GM13977 (cell line): ENCODE results near the gene SPTSSB.

Source experiments
- DNase-seq: peaks from one replicate; pipeline ENCODE4 v3.0.0; 2012; ENCODE audit warnings: low spot score
- CTCF ChIP-seq: IDR thresholded peaks from 2 replicates; pipeline ENCODE4 v1.5.1; 2012; ENCODE audit warnings: mild to moderate bottlenecking, control low read depth; ENCODE audit not compliant: insufficient read depth; ENCODE audit errors: extremely low read depth, missing control alignments
- in situ Hi-C: fragments of 300-500 bp; cut with MboI; formaldehyde crosslinking; loops from one replicate; pipeline ENCODE4 v1.12.0; 2022; ENCODE audit warnings: low sequenced_read_pairs, low pct_unique_long_range_greater_than_20kb, mixed read lengths, inconsistent platforms; ENCODE audit not compliant: unreplicated experiment

The SPTSSB gene

DNA sequence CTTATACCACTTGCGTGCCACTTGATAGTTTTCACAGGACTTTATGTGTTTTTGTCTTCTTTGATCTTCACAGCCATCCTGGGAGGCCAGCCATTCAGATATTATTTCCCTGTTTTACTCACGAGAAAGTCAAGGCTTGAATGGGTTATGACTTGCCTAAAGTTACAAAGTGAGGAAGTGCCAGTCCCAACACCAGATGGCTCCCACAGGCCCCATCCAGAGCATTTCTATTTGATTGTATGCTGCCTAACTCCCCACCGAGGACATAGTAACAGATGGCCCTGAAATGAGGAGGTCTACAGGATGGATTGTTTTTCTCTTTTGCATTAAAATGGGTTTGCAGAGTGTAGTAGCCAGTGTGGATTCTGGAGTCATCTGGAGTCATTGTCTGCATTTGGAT lies 74.5 kb downstream of the SPTSSB start:
- no peak for DNase-seq
- in situ Hi-C loops, result no loop called here
- TF ChIP-seq CTCF, result no peak

DNA sequence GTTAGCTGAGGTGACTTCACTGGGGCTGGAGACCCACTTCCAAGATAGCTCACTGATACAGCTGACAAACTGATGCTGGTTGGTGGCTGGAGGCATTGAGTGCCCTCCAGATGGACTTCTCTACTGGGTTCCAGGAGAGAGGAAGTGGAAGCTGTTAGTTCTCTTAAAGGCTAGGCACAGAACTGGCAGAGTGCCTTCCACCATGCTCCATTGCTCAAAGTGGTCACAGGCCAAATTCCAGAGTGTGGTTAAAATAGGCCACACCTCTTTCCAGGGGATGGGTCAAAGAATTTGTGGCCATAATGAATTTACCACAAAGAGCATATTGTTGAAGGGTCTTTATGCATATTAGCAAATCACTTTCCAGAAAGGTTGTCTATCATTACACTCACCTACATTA lies 76.0 kb downstream of the SPTSSB start:
- in situ Hi-C loops, result no loop called here
- no peak for TF ChIP-seq CTCF
- DNase-seq, result no peak
